T-helper 1 cell (primary cell): ENCODE data around the gene TTC7B.

Experiments used
- DNase-seq, 5 donors: peaks; one replicate each; pipeline ENCODE4 v3.0.0-alpha.2; 2012 to 2020

Gene TTC7B

GRCh38 chr14:90805084-90805391 lies 11.2 kb downstream of the TTC7B start:
- DNase-seq: no peak

DNA sequence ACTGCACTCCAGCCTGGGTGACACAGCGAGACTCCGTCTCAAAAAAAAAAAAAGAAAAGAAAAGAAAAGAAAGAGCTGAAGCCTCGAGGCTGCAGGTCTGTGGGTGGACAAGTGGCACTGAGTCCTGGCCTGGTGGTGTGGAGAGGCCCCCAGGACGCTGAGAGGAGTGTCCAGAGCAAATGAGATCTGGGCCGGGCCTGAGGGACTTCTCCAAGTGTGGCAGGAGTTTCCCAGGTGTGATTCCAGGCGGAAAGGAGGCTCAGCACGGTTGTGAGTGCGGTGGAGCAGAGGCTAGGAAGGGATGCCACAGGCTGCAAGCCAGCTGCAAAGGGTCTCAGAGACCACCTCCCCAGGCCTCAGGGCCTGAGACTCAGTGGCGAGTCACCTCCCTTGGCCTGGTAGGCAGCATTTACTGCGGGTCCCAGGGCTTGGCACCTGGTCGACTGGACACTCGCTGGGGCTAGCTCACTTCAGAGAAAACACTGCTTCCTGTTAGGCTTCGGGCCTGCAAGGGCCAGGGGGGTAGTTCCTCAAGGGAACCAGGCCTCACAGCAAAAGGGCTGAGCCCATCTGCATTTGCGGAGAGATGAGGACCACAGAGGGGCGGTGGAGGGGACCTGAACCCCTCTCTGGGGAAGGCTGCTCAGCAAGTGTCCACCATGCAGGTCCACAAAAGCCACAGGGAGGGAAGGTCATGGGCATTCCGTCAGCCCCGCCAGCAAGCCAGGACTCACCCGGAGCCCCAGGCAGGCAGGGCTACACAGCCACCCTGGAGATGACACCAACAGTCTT lies 11.7 kb downstream of the TTC7B start:
- no peak for DNase-seq

GRCh38 chr14:90803249-90803648 lies 13.0 kb downstream of the TTC7B start:
- DNase-seq: no peak

DNA sequence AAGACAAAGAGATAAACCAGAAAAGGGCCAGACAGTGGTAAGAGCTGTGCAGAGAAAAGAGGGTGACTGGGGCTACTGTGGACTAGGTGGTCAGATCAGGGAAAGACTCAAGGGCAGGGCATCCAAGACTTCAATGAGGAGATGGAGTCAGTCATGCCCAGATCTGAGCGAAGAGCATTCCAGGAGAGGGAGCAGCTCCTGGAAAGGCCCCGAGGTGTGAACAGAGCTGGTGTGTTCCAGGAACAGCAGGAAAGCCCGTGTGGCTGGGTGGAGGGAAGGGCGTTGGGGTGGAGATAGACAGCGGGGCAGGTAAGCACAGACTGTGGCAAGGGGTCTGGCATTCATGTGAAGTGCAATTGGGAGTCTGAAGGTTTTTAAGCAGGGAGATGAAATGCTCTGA lies 16.8 kb downstream of the TTC7B start:
- no peak for DNase-seq

GRCh38 chr14:90797919-90798318 lies 18.3 kb downstream of the TTC7B start:
- DNase-seq: no peak

GRCh38 chr14:90797451-90797850 lies 18.8 kb downstream of the TTC7B start:
- no peak for DNase-seq

- DNase-seq: no peak
Measured at GRCh38 chr14:90796329-90796728, 19.9 kb downstream of the TTC7B start.

- DNase-seq: no peak
Measured at GRCh38 chr14:90795744-90796143, 20.5 kb downstream of the TTC7B start.

DNA sequence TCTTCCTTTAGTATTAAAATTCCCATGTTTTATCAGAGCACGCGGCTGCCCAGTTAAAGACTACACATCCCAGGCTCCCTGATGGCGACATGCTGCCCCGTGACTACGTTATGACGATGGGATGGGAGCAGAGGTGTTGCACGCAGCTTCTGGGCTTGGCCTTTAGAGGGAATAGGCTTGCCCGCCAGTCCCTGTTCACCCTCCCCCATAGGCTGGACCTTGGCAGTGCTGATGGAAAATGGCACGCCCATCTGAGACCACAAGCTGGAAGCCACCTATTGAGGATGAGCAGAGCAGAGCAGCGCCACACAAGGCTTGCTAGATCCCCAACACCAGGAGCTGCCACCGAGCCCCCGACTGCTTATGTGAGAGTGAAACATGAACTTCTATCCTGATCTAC lies 24.7 kb downstream of the TTC7B start:
- DNase-seq: no peak

DNA sequence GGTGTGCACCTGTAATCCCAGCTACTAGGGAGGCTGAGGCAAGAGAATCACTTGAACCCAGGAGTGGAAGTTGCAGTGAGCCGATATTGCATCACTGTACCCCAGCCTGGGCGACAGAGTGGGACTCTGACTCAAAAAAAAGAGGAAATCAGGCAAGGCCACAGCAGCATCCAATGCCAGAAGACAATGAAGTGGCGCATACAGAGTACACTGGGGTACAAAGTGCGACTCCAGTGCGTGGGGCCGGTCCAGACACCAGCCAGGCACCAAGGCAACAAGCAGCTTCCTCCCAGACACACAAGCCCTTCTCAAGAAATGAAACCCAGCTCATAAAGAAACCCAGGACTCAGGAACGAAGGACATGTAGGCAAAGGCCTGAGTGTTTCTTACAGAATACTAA lies 28.2 kb downstream of the TTC7B start:
- DNase-seq: no peak

DNA sequence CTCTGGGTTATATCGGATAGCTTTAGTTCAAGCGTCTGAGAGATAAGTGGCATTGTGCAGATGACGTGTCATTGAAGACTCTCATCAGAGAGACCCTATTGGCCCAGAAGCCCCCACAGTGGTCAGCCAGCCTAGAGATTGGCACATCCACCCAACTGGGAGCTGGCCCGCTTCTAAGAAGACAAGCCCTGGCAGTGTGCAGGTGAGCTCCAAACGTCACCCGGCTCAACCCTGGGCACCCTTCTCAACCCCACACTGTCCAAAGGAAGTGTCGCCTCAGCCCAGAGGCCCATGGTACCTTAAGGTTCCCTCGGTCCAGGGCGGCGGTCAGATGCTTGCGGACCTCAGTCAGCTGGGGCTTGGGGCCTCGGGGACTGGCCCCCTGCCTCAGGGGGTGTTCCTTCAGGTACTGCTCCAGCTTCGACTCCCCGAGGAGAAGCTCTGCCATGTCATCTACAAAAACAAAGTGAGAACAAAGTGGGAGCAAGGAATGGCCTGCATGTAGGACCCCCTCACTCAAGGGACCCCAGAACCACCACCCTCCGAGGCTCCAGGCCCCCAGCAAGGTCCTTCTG lies 30.3 kb downstream of the TTC7B start:
- DNase-seq: no peak

DNA sequence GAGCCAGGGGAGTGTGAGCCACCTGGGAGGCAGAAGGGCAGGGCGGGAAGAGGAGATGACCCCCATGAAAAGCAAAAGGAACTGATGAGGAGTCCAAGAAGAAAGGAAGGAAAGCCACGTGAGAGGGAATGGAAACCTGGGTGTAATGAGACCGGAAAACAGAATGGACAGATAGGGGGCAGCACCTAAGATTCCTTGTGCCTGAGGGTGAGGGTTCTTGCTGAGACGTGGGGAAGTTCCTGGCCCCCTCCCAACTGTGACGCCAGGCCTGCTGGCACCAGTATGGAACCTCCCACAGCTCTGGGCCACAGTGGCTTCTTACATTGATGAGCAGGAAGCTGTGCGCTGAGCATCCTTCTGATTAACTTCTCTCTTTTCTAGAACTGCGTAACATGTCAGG lies 30.8 kb downstream of the TTC7B start:
- no peak for DNase-seq

GRCh38 chr14:90784621-90785270 lies 31.5 kb downstream of the TTC7B start:
- DNase-seq: no peak

GRCh38 chr14:90783344-90783743 lies 32.9 kb downstream of the TTC7B start:
- no peak for DNase-seq

DNA sequence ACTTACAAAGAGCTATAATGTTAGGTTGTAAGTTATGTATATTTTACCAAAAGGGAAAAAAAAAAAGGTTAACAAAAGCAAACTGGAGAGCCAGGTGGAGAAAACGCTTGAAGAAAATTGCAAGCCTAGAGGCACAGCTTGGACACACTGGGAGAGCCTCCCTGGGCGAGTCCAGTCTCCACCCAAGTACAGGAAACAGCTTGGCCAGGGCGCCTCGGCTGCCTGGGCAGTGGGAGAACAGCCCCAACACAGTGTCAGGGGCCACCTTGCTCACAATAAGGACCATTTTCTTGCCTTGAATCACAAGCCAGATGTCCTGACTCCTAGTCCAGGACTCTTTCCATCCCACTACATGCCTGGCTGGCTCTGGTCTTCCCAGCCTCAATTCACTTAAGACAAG lies 33.3 kb downstream of the TTC7B start:
- DNase-seq: no peak

DNA sequence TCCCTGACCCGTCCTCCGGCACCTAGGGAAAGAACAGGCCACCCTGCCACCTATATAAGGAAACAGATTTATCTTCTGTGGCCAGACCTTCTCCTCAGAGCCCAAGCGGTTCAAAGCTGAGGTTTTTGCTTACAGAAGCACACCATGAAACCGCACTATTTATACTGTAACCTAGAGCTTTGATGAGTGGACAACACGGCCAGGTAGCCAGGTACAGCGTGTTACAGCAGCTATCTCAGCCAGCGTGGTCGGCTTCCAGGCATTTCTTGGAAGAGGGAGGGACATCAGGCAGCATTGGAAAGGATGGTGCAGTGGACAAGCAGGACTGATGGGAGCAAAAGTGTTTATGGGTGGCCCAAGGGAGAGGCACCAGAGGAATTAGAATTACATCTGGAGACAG lies 34.4 kb downstream of the TTC7B start:
- DNase-seq: no peak

DNA sequence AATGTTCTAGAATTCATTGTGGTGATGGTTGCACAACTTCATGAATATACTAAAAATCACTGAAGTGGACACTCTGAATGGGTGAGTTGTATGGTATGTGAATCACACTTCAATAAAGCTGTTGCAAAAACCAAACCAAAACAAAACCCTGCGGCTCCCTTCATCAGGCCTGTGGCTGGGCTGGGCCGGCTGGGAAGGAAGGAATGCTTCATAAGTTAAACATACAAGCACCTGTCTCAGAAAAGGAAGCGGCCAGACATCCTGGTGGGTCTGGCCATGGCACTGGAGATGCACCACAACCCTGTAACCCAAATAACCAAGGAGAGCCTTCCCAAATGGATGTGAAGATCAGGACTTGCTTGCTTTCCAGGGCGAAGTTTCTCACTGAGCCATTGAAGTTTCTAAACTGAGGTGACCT lies 34.9 kb downstream of the TTC7B start:
- no peak for DNase-seq

DNA sequence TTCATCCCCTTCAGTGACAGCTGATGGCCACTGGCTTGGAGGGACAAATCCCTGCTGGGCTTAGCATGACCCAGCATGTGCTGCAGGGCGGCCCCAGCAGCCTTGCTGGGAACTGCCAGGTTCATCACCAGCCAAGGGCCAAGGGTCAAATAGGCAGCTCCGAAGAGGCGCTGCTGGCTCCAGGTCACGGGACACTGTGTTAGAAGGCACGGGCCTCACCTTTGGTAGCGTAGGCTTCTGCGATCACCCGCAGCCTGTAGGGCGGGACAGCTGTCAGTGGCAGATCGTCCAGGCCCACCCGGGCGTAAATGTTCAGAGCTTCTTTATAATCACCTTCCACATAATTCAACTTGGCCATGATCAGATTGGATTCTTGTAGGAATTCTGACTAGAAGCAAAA lies 35.7 kb downstream of the TTC7B start:
- no peak for DNase-seq

- no peak for DNase-seq
Measured at GRCh38 chr14:90778571-90779255, 37.5 kb downstream of the TTC7B start.

GRCh38 chr14:90777830-90778485 lies 38.3 kb downstream of the TTC7B start:
- DNase-seq: no peak

- DNase-seq: no peak
Measured at GRCh38 chr14:90777358-90777757, 38.9 kb downstream of the TTC7B start.

DNA sequence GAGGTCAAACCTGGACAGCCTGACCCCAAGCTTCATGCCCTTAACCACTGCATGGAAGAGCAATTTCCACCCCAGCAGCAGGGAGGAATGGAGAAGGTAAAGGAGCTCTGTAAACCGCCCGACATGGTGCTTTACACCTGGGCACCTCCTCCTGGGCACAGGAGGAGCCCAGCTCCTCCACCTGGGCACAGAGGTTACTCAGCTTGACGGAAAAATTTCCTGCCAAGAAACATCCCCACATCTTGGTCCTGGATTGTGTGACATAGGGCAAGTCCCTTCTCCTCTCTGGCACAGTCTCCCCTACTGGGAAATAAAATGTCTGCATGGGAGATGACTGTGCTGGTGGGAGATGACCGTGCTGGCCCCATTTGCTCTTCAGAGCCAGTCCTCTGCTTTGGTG lies 40.8 kb downstream of the TTC7B start:
- no peak for DNase-seq

DNA sequence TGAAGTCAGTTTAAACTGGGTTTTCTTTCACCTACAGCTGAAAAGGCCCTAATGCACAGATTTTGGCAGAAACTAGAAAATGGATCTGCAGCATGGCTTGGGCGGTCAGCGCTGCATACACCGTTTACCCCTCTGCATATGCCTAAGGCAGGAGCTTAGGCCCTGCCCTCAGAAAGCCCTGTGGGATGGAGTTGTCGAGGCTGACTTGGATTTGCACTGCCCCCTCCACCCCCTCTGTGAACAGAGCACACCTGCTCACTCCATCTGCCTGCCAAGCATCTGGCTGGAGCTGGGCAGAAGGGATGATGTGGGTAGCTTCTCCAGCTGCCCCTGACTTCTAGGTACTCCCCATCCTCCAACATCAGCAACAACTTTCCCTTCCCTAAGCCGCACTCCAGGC lies 41.9 kb downstream of the TTC7B start:
- DNase-seq: no peak
